VCaP (cell line): ENCODE data around the gene PNKD.

Source experiments
- H3K27ac ChIP-seq: fragments of 450-650 bp; 2 replicates; pipeline ENCODE4 v1.5.1; 2017
- CTCF ChIP-seq: fragments of 450-650 bp; conservative IDR thresholded peaks from 2 replicates; pipeline ENCODE4 v1.5.1; 2017; ENCODE audit warnings: mild to moderate bottlenecking, moderate library complexity

Gene PNKD

GRCh38 chr2:218275371-218276072 lies 5.2 kb downstream of the PNKD start:
- no peak overlapping the region for H3K27ac ChIP-seq
- TF ChIP-seq CTCF, result no peak

- no peak overlapping the region for H3K27ac ChIP-seq
- TF ChIP-seq CTCF, result peak; percentile 41
Measured at GRCh38 chr2:218276986-218277755, 6.9 kb downstream of the PNKD start.

GRCh38 chr2:218277921-218278320 lies 7.6 kb downstream of the PNKD start:
- TF ChIP-seq CTCF, result no peak
- no peak overlapping the region for H3K27ac ChIP-seq

- H3K27ac ChIP-seq, result no peak overlapping the region
- TF ChIP-seq CTCF, result no peak
Measured at GRCh38 chr2:218278531-218279360, 8.4 kb downstream of the PNKD start.

GRCh38 chr2:218280260-218280870 lies 10.0 kb downstream of the PNKD start:
- no peak overlapping the region for H3K27ac ChIP-seq
- no peak for TF ChIP-seq CTCF

GRCh38 chr2:218281449-218281848 lies 11.1 kb downstream of the PNKD start:
- no peak for TF ChIP-seq CTCF

More at GRCh38 chr2:218281449-218281848, 11.1 kb downstream of the PNKD start:
- H3K27ac ChIP-seq, result peak overlapping the region; percentile 65
